HEK293 (cell line): ENCODE results near the gene SFMBT2.
"Not testable (repeated sequence)": the region's sequence is repeated elsewhere in the genome, so short reads cannot be mapped to it uniquely, and the experiment has no call there.

Source experiments
- CTCF ChIA-PET: fragments of 350-600 bp; formaldehyde crosslinking; extraction: SDS; loops from one replicate; lab custom pipeline; 2021; ENCODE audit warnings: antibody characterized with exemption; lab: Yijun Ruan, JAX
- POLR2A ChIA-PET: fragments of 300-600 bp; formaldehyde crosslinking; extraction: SDS; loops from one replicate; lab custom pipeline; 2020; ENCODE audit warnings: antibody characterized with exemption, inconsistent platforms; lab: Yijun Ruan, JAX
- H3K27ac ChIP-seq: fragments of 200-500 bp; sonication (Bioruptor generic); 2 replicates; pipeline ENCODE4 v1.5.1; 2014; ENCODE audit warnings: low read depth, low read length, control low read depth, inconsistent platforms; ENCODE audit errors: extremely low read depth
- H3K36me3 ChIP-seq, 2 experiments: fragments of 200-500 bp in 1 of 2; sonication (Bioruptor generic) in 1 of 2; 1 replicate in 1 of 2; 2 replicates in 1 of 2; pipeline ENCODE4 v1.5.1; 2014 to 2017; ENCODE audit warnings: inconsistent platforms in 2 of 2, low read length in 2 of 2; ENCODE audit not compliant: control insufficient read depth in 2 of 2, insufficient read depth in 1 of 2
- H3K4me1 ChIP-seq: fragments of 200-500 bp; sonication (Bioruptor generic); 2 replicates; pipeline ENCODE4 v1.5.1; 2014; ENCODE audit warnings: mild to moderate bottlenecking, low read length, inconsistent platforms; ENCODE audit not compliant: control insufficient read depth, insufficient read depth
- H3K4me3 ChIP-seq: 2 replicates; pipeline ENCODE4 v1.5.1; 2011; ENCODE audit warnings: low read depth, mild to moderate bottlenecking, control low read depth, low read length, moderate library complexity
- H3K9me3 ChIP-seq: fragments of 200-500 bp; sonication (Bioruptor generic); 2 replicates; pipeline ENCODE4 v1.5.1; 2014; ENCODE audit warnings: low read depth, low read length, inconsistent platforms; ENCODE audit not compliant: control insufficient read depth, insufficient read depth
- ZBTB17 ChIP-seq: fragments of 450-650 bp; formaldehyde crosslinking; IDR thresholded peaks from 2 replicates; pipeline ENCODE4 v1.5.1; 2016; ENCODE audit warnings: missing biosample characterization, missing genetic modification characterization
- ZNF112 ChIP-seq: fragments of 450-650 bp; formaldehyde crosslinking; IDR thresholded peaks from 2 replicates; pipeline ENCODE4 v1.5.0; 2017; ENCODE audit warnings: missing biosample characterization, missing genetic modification characterization
- ZNF146 ChIP-seq: fragments of 450-650 bp; formaldehyde crosslinking; IDR thresholded peaks from 2 replicates; pipeline ENCODE4 v1.5.1; 2016; ENCODE audit warnings: missing biosample characterization, missing genetic modification characterization
- ZNF48 ChIP-seq: fragments of 450-650 bp; formaldehyde crosslinking; IDR thresholded peaks from 2 replicates; pipeline ENCODE4 v1.5.1; 2016; ENCODE audit warnings: missing biosample characterization, missing genetic modification characterization
- ZNF548 ChIP-seq: fragments of 450-650 bp; formaldehyde crosslinking; IDR thresholded peaks from 2 replicates; pipeline ENCODE4 v1.5.1; 2016; ENCODE audit warnings: missing biosample characterization, missing genetic modification characterization
- ZNF549 ChIP-seq: fragments of 450-650 bp; IDR thresholded peaks from 2 replicates; pipeline ENCODE4 v1.5.1; 2018; ENCODE audit warnings: missing biosample characterization, missing genetic modification characterization, mild to moderate bottlenecking, inconsistent platforms, moderate library complexity
- ZNF571 ChIP-seq: fragments of 450-650 bp; formaldehyde crosslinking; IDR thresholded peaks from 2 replicates; pipeline ENCODE4 v1.5.0; 2017; ENCODE audit warnings: missing biosample characterization, missing genetic modification characterization
- ZNF654 ChIP-seq: fragments of 450-650 bp; formaldehyde crosslinking; IDR thresholded peaks from 2 replicates; pipeline ENCODE4 v1.5.1; 2016; ENCODE audit warnings: low read depth, missing biosample characterization, missing genetic modification characterization
- ZNF830 ChIP-seq: fragments of 450-650 bp; IDR thresholded peaks from 2 replicates; pipeline ENCODE4 v1.5.0; 2018; ENCODE audit warnings: missing biosample characterization, missing genetic modification characterization, low read depth, mild to moderate bottlenecking, moderate library complexity
- TF ChIP-seq, protein P1 (sequence below): fragments of 450-650 bp; formaldehyde crosslinking; IDR thresholded peaks from 2 replicates; pipeline ENCODE4 v1.5.1; 2016; ENCODE audit warnings: missing biosample characterization, missing genetic modification characterization, borderline replicate concordance
- TF ChIP-seq, protein P2 (sequence below): fragments of 450-650 bp; formaldehyde crosslinking; IDR thresholded peaks from 2 replicates; pipeline ENCODE4 v1.5.1; 2016; ENCODE audit warnings: missing biosample characterization, missing genetic modification characterization

The SFMBT2 gene

DNA sequence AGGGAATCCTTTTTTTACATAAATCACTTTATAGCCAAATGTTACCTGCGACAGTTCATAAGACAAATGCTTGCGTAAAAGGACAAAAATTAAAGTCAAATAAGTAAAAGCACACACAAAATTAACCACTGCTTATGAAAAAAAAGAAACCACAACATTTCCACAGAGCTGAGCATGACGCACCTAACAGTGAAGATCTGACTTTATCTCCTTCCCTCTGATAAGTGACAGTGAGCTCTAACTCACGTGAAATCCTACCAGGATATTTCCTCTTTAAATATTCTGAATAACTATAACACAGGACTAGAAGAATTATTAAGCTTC, 225.5 kb downstream of the SFMBT2 start (continued):
- TF ChIP-seq, protein P1, sequence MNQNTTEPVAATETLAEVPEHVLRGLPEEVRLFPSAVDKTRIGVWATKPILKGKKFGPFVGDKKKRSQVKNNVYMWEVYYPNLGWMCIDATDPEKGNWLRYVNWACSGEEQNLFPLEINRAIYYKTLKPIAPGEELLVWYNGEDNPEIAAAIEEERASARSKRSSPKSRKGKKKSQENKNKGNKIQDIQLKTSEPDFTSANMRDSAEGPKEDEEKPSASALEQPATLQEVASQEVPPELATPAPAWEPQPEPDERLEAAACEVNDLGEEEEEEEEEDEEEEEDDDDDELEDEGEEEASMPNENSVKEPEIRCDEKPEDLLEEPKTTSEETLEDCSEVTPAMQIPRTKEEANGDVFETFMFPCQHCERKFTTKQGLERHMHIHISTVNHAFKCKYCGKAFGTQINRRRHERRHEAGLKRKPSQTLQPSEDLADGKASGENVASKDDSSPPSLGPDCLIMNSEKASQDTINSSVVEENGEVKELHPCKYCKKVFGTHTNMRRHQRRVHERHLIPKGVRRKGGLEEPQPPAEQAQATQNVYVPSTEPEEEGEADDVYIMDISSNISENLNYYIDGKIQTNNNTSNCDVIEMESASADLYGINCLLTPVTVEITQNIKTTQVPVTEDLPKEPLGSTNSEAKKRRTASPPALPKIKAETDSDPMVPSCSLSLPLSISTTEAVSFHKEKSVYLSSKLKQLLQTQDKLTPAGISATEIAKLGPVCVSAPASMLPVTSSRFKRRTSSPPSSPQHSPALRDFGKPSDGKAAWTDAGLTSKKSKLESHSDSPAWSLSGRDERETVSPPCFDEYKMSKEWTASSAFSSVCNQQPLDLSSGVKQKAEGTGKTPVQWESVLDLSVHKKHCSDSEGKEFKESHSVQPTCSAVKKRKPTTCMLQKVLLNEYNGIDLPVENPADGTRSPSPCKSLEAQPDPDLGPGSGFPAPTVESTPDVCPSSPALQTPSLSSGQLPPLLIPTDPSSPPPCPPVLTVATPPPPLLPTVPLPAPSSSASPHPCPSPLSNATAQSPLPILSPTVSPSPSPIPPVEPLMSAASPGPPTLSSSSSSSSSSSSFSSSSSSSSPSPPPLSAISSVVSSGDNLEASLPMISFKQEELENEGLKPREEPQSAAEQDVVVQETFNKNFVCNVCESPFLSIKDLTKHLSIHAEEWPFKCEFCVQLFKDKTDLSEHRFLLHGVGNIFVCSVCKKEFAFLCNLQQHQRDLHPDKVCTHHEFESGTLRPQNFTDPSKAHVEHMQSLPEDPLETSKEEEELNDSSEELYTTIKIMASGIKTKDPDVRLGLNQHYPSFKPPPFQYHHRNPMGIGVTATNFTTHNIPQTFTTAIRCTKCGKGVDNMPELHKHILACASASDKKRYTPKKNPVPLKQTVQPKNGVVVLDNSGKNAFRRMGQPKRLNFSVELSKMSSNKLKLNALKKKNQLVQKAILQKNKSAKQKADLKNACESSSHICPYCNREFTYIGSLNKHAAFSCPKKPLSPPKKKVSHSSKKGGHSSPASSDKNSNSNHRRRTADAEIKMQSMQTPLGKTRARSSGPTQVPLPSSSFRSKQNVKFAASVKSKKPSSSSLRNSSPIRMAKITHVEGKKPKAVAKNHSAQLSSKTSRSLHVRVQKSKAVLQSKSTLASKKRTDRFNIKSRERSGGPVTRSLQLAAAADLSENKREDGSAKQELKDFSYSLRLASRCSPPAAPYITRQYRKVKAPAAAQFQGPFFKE (tag by site-specific recombination) = no peak
- no peak for TF ChIP-seq ZNF112
- TF ChIP-seq ZNF654 (tag by site-specific recombination) = no peak
- no peak for TF ChIP-seq ZNF548 (tag by site-specific recombination)

DNA sequence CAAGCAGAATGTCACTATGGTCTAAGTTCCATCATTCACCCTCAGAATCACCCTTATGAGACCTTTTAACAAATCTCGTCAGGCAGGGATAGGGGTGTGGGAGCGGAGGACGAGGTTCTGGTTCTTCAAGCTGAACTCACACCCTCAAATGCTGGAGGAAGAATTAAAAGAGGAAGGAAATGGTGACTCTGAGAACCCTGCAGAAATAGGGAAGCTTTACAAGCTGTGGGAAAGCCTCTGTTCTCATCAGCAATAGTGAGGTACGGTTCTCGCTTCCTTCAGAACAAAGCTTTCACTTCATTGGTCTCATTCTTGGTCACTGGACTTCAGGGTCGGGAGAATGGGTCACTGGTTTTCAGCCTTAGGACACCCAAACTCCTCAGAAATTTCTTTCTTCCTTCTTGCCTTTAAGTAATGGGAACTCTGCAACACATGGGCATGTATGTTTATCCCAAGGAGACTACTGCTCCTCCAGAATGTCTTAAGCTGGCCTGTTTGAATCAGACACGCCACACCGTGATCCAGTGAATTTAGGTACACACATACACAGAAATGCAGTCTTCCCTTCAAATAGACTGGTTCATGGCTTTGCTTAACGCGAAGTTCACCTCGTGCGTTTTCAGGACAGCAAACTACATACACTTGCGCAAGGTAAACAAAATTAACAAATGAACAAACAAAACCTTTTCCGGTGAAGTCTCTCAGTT, 226.0 kb downstream of the SFMBT2 start:
- H3K4me3 ChIP-seq = no peak overlapping the region
- no peaks in the 10 kb centered on the region for H3K4me1 ChIP-seq
- ChIA-PET CTCF (no interaction called here), POLR2A (no interaction called here)
- H3K36me3 ChIP-seq = peaks cover 0 to 30% of the 10 kb centered on the region in 2 experiments; a peak in 1 of 3 replicates
- no peak for TF ChIP-seq ZNF830 (tag by site-specific recombination)
- TF ChIP-seq, protein P2, sequence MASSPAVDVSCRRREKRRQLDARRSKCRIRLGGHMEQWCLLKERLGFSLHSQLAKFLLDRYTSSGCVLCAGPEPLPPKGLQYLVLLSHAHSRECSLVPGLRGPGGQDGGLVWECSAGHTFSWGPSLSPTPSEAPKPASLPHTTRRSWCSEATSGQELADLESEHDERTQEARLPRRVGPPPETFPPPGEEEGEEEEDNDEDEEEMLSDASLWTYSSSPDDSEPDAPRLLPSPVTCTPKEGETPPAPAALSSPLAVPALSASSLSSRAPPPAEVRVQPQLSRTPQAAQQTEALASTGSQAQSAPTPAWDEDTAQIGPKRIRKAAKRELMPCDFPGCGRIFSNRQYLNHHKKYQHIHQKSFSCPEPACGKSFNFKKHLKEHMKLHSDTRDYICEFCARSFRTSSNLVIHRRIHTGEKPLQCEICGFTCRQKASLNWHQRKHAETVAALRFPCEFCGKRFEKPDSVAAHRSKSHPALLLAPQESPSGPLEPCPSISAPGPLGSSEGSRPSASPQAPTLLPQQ (tag by site-specific recombination) = no peak
- TF ChIP-seq ZBTB17 (tag by site-specific recombination) = no peak
- no peak for TF ChIP-seq ZNF571 (tag by site-specific recombination)
- no peak for TF ChIP-seq ZNF48 (tag by site-specific recombination)
- no peak for TF ChIP-seq ZNF549
- H3K27ac ChIP-seq = no peak overlapping the region
- no peaks in the 10 kb centered on the region for H3K9me3 ChIP-seq

DNA sequence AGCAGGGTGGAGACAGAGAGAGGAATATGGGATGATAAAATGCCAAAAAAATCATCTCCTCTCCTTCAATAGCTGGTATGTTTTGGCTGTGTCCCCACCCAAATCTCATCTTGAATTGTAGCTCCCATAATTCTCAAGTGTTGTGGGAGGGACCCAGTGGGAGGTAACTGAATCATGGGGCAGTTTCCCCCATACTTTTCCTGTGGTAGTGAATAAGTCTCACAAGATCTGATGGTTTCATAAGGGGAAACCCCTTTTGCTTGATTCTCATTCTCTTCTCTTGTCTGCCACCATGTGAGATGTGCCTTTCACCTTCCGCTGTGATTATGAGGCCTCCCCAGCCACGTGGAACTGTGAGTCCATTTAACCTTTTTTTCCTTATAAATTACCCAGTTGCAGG, 226.7 kb downstream of the SFMBT2 start:
- peaks cover 0 to 25% of the 10 kb centered on the region in 2 experiments; a peak in 1 of 3 replicates for H3K36me3 ChIP-seq
- POLR2A ChIA-PET, CTCF ChIA-PET, H3K4me1 ChIP-seq, H3K27ac ChIP-seq, H3K4me3 ChIP-seq, H3K9me3 ChIP-seq: not testable (repeated sequence)

DNA sequence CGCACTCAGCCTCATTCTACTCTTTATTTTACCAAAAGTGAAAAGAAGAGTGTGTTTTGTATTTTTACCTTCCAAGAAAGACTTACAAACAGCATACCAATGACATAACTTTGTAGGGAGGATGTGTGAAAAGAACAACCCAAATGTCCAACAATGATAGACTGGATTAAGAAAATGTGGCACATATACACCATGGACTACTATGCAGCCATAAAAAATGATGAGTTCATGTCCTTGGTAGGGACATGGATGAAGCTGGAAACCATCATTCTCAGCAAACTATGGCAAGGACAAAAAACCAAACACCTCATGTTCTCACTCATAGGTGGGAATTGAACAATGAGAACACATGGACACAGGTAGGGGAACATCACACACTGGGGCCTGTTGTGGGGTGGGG, 228.5 kb downstream of the SFMBT2 start:
- peaks cover 0 to 25% of the 10 kb centered on the region in 2 experiments; a peak in 1 of 3 replicates for H3K36me3 ChIP-seq
- H3K4me3 ChIP-seq, H3K4me1 ChIP-seq, H3K27ac ChIP-seq, POLR2A ChIA-PET, H3K9me3 ChIP-seq: not testable (repeated sequence)
- CTCF ChIA-PET = interaction anchor here (0.6 kb wide), 1 partner anchor 51 kb away, joined by 4 read pairs; no protein-coding TSS in a partner anchor
- peak; percentile 93 for TF ChIP-seq ZNF146 (tag by site-specific recombination)
